WTC11 (cell line): ENCODE results near the gene OGDHL. TPM values are rescaled to one million over a fixed set of nuclear protein-coding genes. Genes with fewer than 3 reads are reported as not detected.

ENCODE experiments used
- ATAC-seq: fragments of 200-7000 bp; cut with Tn5 transposase; 2 replicates; pipeline ENCODE4 v1.10.0; 2021; ENCODE audit warnings: mild to moderate bottlenecking, moderate library complexity
- CTCF ChIA-PET: fragments of 300-600 bp; sonication (Branson Sonifier 250); formaldehyde crosslinking; loops from one replicate; lab custom pipeline; 2021; ENCODE audit warnings: antibody characterized with exemption; lab: Charles Lee
- POLR2A ChIA-PET: fragments of 350-600 bp; sonication (Branson Sonifier 250); formaldehyde crosslinking; loops from one replicate; lab custom pipeline; 2021; ENCODE audit warnings: antibody characterized with exemption; lab: Charles Lee
- DNase-seq: peaks from one replicate; pipeline ENCODE4 v3.0.0; 2021; ENCODE audit warnings: low spot score
- H3K27ac Mint-ChIP-seq: 2 replicates; pipeline ENCODE4 v1.8.0; 2021; ENCODE audit warnings: mixed read lengths
- H3K27me3 Mint-ChIP-seq: 2 replicates; pipeline ENCODE4 v1.8.0; 2021; ENCODE audit warnings: low read depth, mild to moderate bottlenecking, moderate library complexity, mixed read lengths
- H3K36me3 Mint-ChIP-seq: 2 replicates; pipeline ENCODE4 v1.8.0; 2021; ENCODE audit warnings: mixed read lengths
- H3K4me1 Mint-ChIP-seq: 2 replicates; pipeline ENCODE4 v1.8.0; 2022; ENCODE audit warnings: mixed read lengths
- H3K4me3 Mint-ChIP-seq: 2 replicates; pipeline ENCODE4 v1.8.0; 2021; ENCODE audit warnings: mild to moderate bottlenecking, moderate library complexity, mixed read lengths
- H3K9me3 Mint-ChIP-seq: 2 replicates; pipeline ENCODE4 v1.8.0; 2021; ENCODE audit warnings: mixed read lengths
- ATF3 ChIP-seq: sonication (generic); formaldehyde crosslinking; conservative IDR thresholded peaks from 2 replicates; pipeline ENCODE4 v1.8.1; 2022; ENCODE audit warnings: mild to moderate bottlenecking, missing genetic modification reagents
- E2F1 ChIP-seq: sonication (generic); formaldehyde crosslinking; IDR thresholded peaks from 2 replicates; pipeline ENCODE4 v1.8.0; 2022; ENCODE audit warnings: mild to moderate bottlenecking, missing genetic modification reagents
- EMX1 ChIP-seq: fragments of 250-450 bp; sonication (Bioruptor Pico); IDR thresholded peaks from 2 replicates; pipeline ENCODE4 v1.8.0; 2021; ENCODE audit warnings: mild to moderate bottlenecking
- ETV6 ChIP-seq: sonication (generic); formaldehyde crosslinking; IDR thresholded peaks from 2 replicates; pipeline ENCODE4 v1.8.1; 2022; ENCODE audit warnings: mild to moderate bottlenecking, missing genetic modification reagents
- FOXJ3 ChIP-seq: sonication (generic); formaldehyde crosslinking; IDR thresholded peaks from 2 replicates; pipeline ENCODE4 v1.9.0; 2021; ENCODE audit warnings: missing genetic modification reagents, mild to moderate bottlenecking, borderline replicate concordance
- GABPB1 ChIP-seq: sonication (generic); formaldehyde crosslinking; IDR thresholded peaks from 2 replicates; pipeline ENCODE4 v1.8.1; 2023; ENCODE audit warnings: mild to moderate bottlenecking, missing genetic modification reagents
- IRF2 ChIP-seq: sonication (generic); formaldehyde crosslinking; IDR thresholded peaks from 2 replicates; pipeline ENCODE4 v1.8.0; 2022; ENCODE audit warnings: low read depth, missing genetic modification reagents, borderline replicate concordance
- KAT7 ChIP-seq: sonication (generic); formaldehyde crosslinking; IDR thresholded peaks from 2 replicates; pipeline ENCODE4 v1.8.1; 2023; ENCODE audit warnings: missing genetic modification reagents, mild to moderate bottlenecking, borderline replicate concordance
- MXD4 ChIP-seq: fragments of 250-450 bp; sonication (Bioruptor Pico); IDR thresholded peaks from 2 replicates; pipeline ENCODE4 v1.8.0; 2021; ENCODE audit warnings: mild to moderate bottlenecking, moderate library complexity, borderline replicate concordance
- NR1H2 ChIP-seq: sonication (generic); formaldehyde crosslinking; IDR thresholded peaks from 2 replicates; pipeline ENCODE4 v1.9.0; 2021; ENCODE audit warnings: mild to moderate bottlenecking, moderate library complexity, missing genetic modification reagents
- OVOL2 ChIP-seq: fragments of 250-450 bp; sonication (Bioruptor Pico); IDR thresholded peaks from 2 replicates; pipeline ENCODE4 v1.9.0; 2021; ENCODE audit warnings: mild to moderate bottlenecking, borderline replicate concordance
- PRDM15 ChIP-seq: sonication (generic); formaldehyde crosslinking; IDR thresholded peaks from 2 replicates; pipeline ENCODE4 v1.8.0; 2022; ENCODE audit warnings: missing genetic modification reagents
- PREB ChIP-seq: sonication (generic); formaldehyde crosslinking; IDR thresholded peaks from 2 replicates; pipeline ENCODE4 v1.8.1; 2022; ENCODE audit warnings: mild to moderate bottlenecking, missing genetic modification reagents, moderate library complexity, borderline replicate concordance
- USF2 ChIP-seq: sonication (generic); formaldehyde crosslinking; IDR thresholded peaks from 2 replicates; pipeline ENCODE4 v1.8.1; 2023; ENCODE audit warnings: mild to moderate bottlenecking, missing genetic modification reagents, moderate library complexity
- ZNF138 ChIP-seq: sonication (generic); formaldehyde crosslinking; conservative IDR thresholded peaks from 2 replicates; pipeline ENCODE4 v1.8.1; 2022; ENCODE audit warnings: mild to moderate bottlenecking, moderate library complexity, missing genetic modification reagents
- ZNF219 ChIP-seq: sonication (generic); formaldehyde crosslinking; IDR thresholded peaks from 2 replicates; pipeline ENCODE4 v1.8.0; 2023; ENCODE audit warnings: missing genetic modification reagents, mild to moderate bottlenecking, borderline replicate concordance
- ZNF317 ChIP-seq: sonication (generic); formaldehyde crosslinking; IDR thresholded peaks from 2 replicates; pipeline ENCODE4 v1.8.1; 2023; ENCODE audit warnings: low read depth, mild to moderate bottlenecking, moderate library complexity, missing genetic modification reagents, borderline replicate concordance
- ZNF425 ChIP-seq: fragments of 250-450 bp; sonication (Bioruptor Pico); conservative IDR thresholded peaks from 2 replicates; pipeline ENCODE4 v1.9.0; 2021; ENCODE audit warnings: mild to moderate bottlenecking
- ZNF532 ChIP-seq: fragments of 250-450 bp; sonication (Bioruptor Pico); IDR thresholded peaks from 2 replicates; pipeline ENCODE4 v1.9.0; 2021; ENCODE audit warnings: mild to moderate bottlenecking, borderline replicate concordance
- total RNA-seq: library from RNA; stranded (reverse); gene quantifications from 3 replicates; pipeline ENCODE4 v1.2.3, GENCODE V29; 2021

OGDHL gene
- total RNA-seq, 1 experiment from 2014 or later: 35.1 TPM

- TF ChIP-seq ZNF532 (CRISPR knock-in tag) (no peak), ETV6 (CRISPR knock-in tag) (no peak), ZNF317 (CRISPR knock-in tag) (no peak), ZNF425 (CRISPR knock-in tag) (no peak), PRDM15 (no peak), ATF3 (CRISPR knock-in tag) (no peak), FOXJ3 (CRISPR knock-in tag) (no peak)
- TF ChIP-seq, all 79 proteins: peak for 0
Observed at GRCh38 chr10:49751636-49752510, 10.2 kb downstream of the OGDHL start (continued).

GRCh38 chr10:49751216-49751615 is 10.9 kb downstream of the OGDHL start:
- Mint-ChIP-seq H3K27me3 (no peaks in the 10 kb centered on the region), H3K9me3 (no peaks in the 10 kb centered on the region), H3K36me3 (peaks cover 32% of the 10 kb centered on the region), H3K4me1 (no peaks in the 10 kb centered on the region), H3K4me3 (no peak overlapping the region), H3K27ac (peak overlapping the region; percentile 71; the same call in 1 of the 2 replicates)
- ATAC-seq (no peak), DNase-seq (no peak)
- ChIA-PET POLR2A (no interaction called here), CTCF (no interaction called here)
- TF ChIP-seq GABPB1 (CRISPR knock-in tag): no peak
- no peak for TF ChIP-seq OVOL2 (CRISPR knock-in tag)
- no peak for TF ChIP-seq NR1H2 (CRISPR knock-in tag)
- TF ChIP-seq PREB (CRISPR knock-in tag): no peak
- no peak for TF ChIP-seq MXD4
- no peak for TF ChIP-seq EMX1 (CRISPR knock-in tag)
- TF ChIP-seq E2F1 (CRISPR knock-in tag): no peak
- TF ChIP-seq IRF2 (CRISPR knock-in tag): no peak
- TF ChIP-seq ZNF138 (CRISPR knock-in tag): no peak
- no peak for TF ChIP-seq USF2 (CRISPR knock-in tag)
- no peak for TF ChIP-seq ZNF219 (CRISPR knock-in tag)
- TF ChIP-seq KAT7: no peak
